Adrenal gland (tissue), 12 donors: ENCODE measurements around the gene DGKH. TPM values are rescaled to one million over a fixed set of nuclear protein-coding genes. Genes with fewer than 3 reads are reported as not detected.

Experiments
- DNase-seq, 7 donors: peaks; one replicate each; pipeline ENCODE4 v3.0.0-alpha.2; 2019 to 2020
- H3K27ac ChIP-seq, 5 donors: fragments of 200-600 bp; sonication (generic) in 4 of 5; 1 replicate in 3 of 5; 2 replicates in 2 of 5; pipeline versions ENCODE4 v1.5.1 to v1.8.0; 2016 to 2020; ENCODE audit warnings: mild to moderate bottlenecking in 1 of 5
- H3K27me3 ChIP-seq: fragments of 200-600 bp; 2 replicates; pipeline ENCODE4 v1.8.0; 2021
- H3K36me3 ChIP-seq, 2 donors: fragments of 200-600 bp; replicated peaks in 1 of 2; 1 replicate in 1 of 2; 2 replicates in 1 of 2; pipeline versions ENCODE4 v1.5.1 to v1.8.0; 2018 to 2022
- H3K4me1 ChIP-seq, 2 donors: fragments of 200-600 bp; replicated peaks in 1 of 2; 1 replicate in 1 of 2; 2 replicates in 1 of 2; pipeline versions ENCODE4 v1.5.1 to v1.8.0; 2018 to 2021
- H3K4me3 ChIP-seq, 4 donors: fragments of 200-600 bp; sonication (generic) in 3 of 4; one replicate each; pipeline ENCODE4 v1.5.1; 2016 to 2018
- H3K9me3 ChIP-seq, 3 donors: fragments of 200-600 bp; sonication (generic) in 1 of 3; replicated peaks in 1 of 3; 1 replicate in 2 of 3; 2 replicates in 1 of 3; pipeline versions ENCODE4 v1.5.1 to v1.8.0; 2016 to 2021
- CTCF ChIP-seq, 6 experiments: fragments of 450-650 bp in 4 of 6; fragments of 200-600 bp in 2 of 6; sonication (generic) in 1 of 6; IDR thresholded peaks; 1 replicate in 5 of 6; 2 replicates in 1 of 6; pipeline versions ENCODE4 v1.5.1 to v1.8.0; 2016 to 2021; ENCODE audit warnings: antibody characterized with exemption in 6 of 6, mild to moderate bottlenecking in 2 of 6, moderate library complexity in 1 of 6
- POLR2A ChIP-seq, 2 donors: fragments of 450-650 bp; IDR thresholded peaks; one replicate each; pipeline ENCODE4 v1.6.1; 2017; ENCODE audit warnings: antibody characterized with exemption in 2 of 2, mild to moderate bottlenecking in 2 of 2, moderate library complexity in 1 of 2
- WGBS, 4 donors: extraction: QIAGEN DNeasy Blood & Tissue Kit in 2 of 4; methylation state at CpG; one replicate each; pipeline versions ENCODE4 v1.1.5 to v1.1.7; 2013 to 2017; 5-methylcytosine and 5-hydroxymethylcytosine counted together
- intact Hi-C, 2 donors: fragments of 100-400 bp; cut with DNase I; formaldehyde crosslinking; loops; one replicate each; pipeline versions ENCODE4 v1.14.1 to v1.15.0; 2022 to 2023
- polyA plus RNA-seq, 3 donors: library from polyadenylated mRNA; stranded (reverse); fragments of 200-250 nt in 2 of 3; fragments of 350-450 nt in 1 of 3; fragmentation: Illumina TruSeq in 1 of 3; extraction: RNeasy Lipid Tissue Mini Kit (QIAGEN cat#74804) in 1 of 3; gene quantifications; one replicate each; pipeline ENCODE4 v1.2.3, GENCODE V29; 2013 to 2014
- total RNA-seq, 9 donors: library from RNA; depleted of rRNA in 4 of 9; stranded (reverse); fragments of >200 nt in 4 of 9; fragments of 120-200 nt in 1 of 9; fragmentation: NEBNext Ultra II Directional in 1 of 9; extraction: Animal tissue kit (Norgen Biotek cat#: 25700) in 1 of 9; gene quantifications; one replicate each; pipeline versions ENCODE4 v1.1.0 to v1.2.4, GENCODE V29; 2013 to 2023
- donor health status: healthy with polysubstance abuse.
- donor health status: Bipolar disorder and iron deficiency.
- donor health status: DM: yes; HTN: yes; CAD: no.
- donor health status: DM: no; HTN: no; CAD: no.
- donor health status: DM: no; HTN: no; CAD: no.
- donor health status: DM: yes; HTN: yes; CAD: no.

The DGKH gene
- total and polyA plus RNA-seq, 12 donors: 0.81 to 7.1 (median 3.6) TPM

DNA sequence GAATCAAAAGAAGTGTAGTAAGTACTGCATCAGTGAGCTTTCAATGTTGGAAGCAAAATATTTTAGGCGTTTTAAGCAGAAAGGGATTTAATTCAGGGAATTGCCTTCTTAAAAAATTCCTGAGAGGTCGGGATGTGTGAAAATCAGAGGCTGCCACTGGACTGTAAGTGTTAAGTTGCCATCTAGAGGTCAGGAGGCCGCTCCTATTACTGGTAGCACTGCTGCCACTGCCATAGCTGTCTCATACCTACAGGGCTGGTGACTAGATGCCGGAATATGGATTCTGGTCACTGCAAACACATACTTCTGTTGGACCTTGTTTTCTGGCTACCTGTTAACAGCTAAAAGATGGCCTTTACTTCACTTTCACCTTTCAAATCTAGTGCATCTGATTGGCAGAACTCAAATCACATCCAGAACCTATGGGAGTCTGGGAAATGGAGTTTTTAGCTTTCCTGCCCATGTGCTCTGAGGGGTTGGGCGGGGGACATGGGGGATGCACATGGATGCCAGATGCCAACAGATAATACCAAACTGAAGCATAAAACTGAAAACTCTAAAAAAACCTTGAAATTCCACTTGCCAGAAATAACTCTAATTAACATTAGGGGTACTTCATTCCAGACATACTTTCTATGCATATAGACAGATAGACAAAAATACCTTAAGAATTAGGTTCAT lies 29.8 kb downstream of the DGKH start:
- H3K4me3 ChIP-seq: no peak overlapping the region
- TF ChIP-seq CTCF (IDR thresholded peaks at IDR 0.05): no peak
- TF ChIP-seq POLR2A (IDR thresholded peaks at IDR 0.05): no peak
- intact Hi-C loops: no loop called here
- no peaks in the 10 kb centered on the region for H3K9me3 ChIP-seq
- no peaks in the 10 kb centered on the region for H3K36me3 ChIP-seq
- H3K27ac ChIP-seq: no peak overlapping the region
- H3K27me3 ChIP-seq: no peaks in the 10 kb centered on the region
- DNase-seq: no peak
- H3K4me1 ChIP-seq: peaks cover 0 to 16% of the 10 kb centered on the region in 2 donors
- WGBS, 4 donors: 86 to 90% (median 88%) methylated on average over 5 of the region's 5 CpGs

DNA sequence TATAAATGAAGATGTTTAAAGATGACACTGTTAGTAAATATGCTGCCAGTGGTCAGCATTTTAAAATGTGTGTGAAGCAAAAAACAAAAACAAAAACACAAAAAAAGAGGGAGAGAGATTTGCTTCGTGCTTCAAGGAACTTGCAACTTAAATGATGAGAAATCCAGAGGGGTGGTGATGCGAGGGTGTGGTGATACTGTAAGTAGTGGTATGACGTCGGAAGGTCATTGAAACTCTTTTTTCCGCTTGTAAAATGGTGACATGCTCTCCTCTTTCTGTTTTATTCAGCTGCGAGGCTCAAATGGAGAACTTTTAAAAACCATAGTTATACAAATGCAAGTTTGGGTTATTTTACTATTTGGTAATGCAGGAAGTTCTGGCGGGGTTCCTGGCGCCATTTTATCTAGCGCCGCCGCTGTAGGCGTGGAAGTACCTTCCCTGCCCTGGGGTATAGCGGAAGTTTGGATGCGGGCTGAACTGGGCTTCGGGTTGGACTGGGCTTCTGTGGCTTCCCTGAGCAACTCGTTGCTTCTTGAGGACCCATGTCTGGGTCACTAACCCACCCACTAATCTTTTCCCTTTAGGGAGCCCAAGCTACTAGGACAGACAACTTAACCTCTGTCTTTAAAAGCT lies 34.8 kb downstream of the DGKH start:
- 85 to 94% (median 87%) methylated on average over 16 of the region's 16 CpGs for WGBS, 4 donors
- Histone ChIP-seq H3K4me1 (no peaks in the 10 kb centered on the region), H3K4me3 (no peak overlapping the region), H3K9me3 (no peaks in the 10 kb centered on the region), H3K36me3 (no peaks in the 10 kb centered on the region), H3K27me3 (no peaks in the 10 kb centered on the region), H3K27ac (no peak overlapping the region)
- no peak for TF ChIP-seq CTCF (IDR thresholded peaks at IDR 0.05)
- TF ChIP-seq POLR2A (IDR thresholded peaks at IDR 0.05): no peak
- DNase-seq: no peak
- intact Hi-C loops: no loop called here

- Histone ChIP-seq H3K9me3 (no peaks in the 10 kb centered on the region), H3K36me3 (no peaks in the 10 kb centered on the region), H3K4me1 (no peaks in the 10 kb centered on the region), H3K4me3 (no peak overlapping the region), H3K27me3 (no peaks in the 10 kb centered on the region), H3K27ac (no peak overlapping the region)
- no peak for TF ChIP-seq CTCF (IDR thresholded peaks at IDR 0.05)
- no peak for TF ChIP-seq POLR2A (IDR thresholded peaks at IDR 0.05)
- DNase-seq: no peak
- WGBS, 4 donors: 87 to 95% (median 92%) methylated on average over 1 of the region's 1 CpG
- intact Hi-C loops: no loop called here
These were observed 36.3 kb downstream of the DGKH start for GRCh38 chr13:42084722-42085121.

- Histone ChIP-seq H3K27me3 (no peaks in the 10 kb centered on the region), H3K36me3 (no peaks in the 10 kb centered on the region), H3K4me1 (no peaks in the 10 kb centered on the region), H3K9me3 (no peaks in the 10 kb centered on the region), H3K27ac (no peak overlapping the region), H3K4me3 (no peak overlapping the region)
- TF ChIP-seq CTCF (IDR thresholded peaks at IDR 0.05) (no peak), POLR2A (IDR thresholded peaks at IDR 0.05) (no peak)
- 88 to 100% (median 96%) methylated on average over 1 of the region's 1 CpG for WGBS, 4 donors
- DNase-seq: no peak
- intact Hi-C loops: no loop called here
These were observed 38.1 kb downstream of the DGKH start for GRCh38 chr13:42086582-42086981.
